GM18951 (cell line): ENCODE measurements around the gene SEMA4F.

ENCODE experiments used
- POLR2A ChIP-seq: IDR thresholded peaks from 4 replicates; pipeline ENCODE4 v1.6.1; 2011; ENCODE audit warnings: mild to moderate bottlenecking; ENCODE audit not compliant: insufficient read length, insufficient read depth; ENCODE audit errors: extremely low read depth
- in situ Hi-C: fragments of 300-500 bp; cut with MboI; formaldehyde crosslinking; loops from one replicate; pipeline ENCODE4 v1.12.0; 2022; ENCODE audit warnings: low sequenced_read_pairs, mixed read lengths, inconsistent platforms; ENCODE audit not compliant: unreplicated experiment

The SEMA4F gene

DNA sequence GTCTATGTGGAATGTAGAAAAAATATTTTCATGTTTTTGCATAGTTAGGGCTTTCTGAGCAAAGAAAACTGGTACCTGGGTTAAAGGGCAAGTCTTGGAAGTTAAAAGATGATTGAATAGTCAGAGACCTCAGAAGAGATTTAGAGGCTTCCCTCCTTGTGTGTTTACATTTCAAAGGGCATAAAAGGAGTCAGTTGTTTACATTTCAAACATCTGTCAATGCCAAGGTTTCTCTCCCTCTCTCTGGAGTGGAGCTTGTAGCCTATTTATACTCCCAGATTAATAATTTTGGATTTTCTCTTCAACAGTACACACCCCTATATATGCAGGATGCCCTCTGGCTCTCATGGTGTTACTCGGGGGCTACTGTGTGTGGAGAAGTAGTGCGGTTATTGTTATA is 14.5 kb upstream of the SEMA4F start:
- TF ChIP-seq POLR2A: no peak
- in situ Hi-C loops: no loop called here

DNA sequence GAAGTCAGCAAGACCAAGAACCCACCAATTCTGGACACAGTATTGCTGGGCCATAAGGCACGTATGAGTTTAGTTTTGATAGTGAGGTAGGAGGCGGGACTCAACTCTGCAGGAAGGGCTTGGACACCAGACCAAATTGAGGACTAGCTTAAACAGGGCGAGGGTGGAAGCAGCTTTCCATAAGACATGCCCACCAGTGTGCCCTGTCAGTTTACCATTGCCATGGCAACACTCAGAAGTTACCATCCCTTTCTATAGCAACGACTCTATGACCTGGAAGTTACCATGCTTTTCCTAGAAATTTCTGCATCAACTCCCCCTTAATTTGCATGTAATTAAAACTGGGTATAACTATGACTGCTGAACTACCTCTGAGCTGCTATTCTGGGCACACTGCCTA is 8.7 kb upstream of the SEMA4F start:
- TF ChIP-seq POLR2A: no peak
- in situ Hi-C loops: no loop called here

DNA sequence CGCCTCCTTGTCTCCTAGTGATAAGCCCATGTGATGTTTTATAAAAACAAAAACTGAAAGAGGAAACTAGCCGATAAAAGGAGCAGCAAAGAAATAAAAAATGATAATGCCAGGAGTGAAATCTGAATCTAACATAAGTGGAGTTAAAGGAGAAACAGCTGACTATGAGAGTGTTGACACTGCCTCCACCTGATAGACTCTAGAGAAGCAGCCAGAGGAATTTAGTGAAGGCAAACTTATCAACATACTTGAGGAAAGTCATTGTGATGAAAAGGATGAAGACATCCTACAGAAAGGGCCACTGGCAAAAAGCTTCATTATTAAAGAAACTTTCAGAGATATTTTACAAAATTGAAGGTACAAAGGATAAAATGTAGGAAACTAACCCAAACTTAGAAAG is 7.8 kb upstream of the SEMA4F start:
- in situ Hi-C loops: no loop called here
- no peak for TF ChIP-seq POLR2A

DNA sequence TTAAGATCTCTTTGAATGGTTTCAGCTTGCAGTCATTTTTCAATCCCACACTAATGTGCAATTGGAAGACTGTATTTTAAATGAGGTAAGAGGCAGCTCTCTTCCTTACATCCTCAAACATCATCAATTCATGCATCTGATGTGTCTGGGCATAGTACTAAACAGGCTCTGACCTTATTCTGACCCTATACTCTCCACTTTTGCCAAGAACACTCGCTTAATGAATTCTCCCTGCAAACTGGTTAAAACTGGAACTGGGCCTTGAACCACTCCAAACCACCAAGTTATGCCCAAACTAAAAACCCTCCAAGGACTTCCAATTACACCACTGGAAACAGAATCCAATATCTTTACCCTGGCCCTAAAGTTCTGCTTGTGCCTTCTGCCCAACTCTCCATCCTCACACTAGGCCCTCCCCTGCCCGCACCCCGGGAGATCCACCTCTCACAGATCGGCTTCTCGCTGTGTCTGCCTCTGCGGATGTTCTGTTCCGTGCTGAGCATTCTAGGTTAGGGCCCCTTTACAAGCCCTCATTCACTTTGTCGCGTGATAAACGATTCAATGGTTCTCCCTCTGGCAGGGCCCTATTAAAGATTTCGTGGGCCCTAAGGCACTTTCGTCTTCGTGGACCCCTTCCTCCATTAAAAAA is 7.1 kb upstream of the SEMA4F start:
- no peak for TF ChIP-seq POLR2A
- in situ Hi-C loops: no loop called here

DNA sequence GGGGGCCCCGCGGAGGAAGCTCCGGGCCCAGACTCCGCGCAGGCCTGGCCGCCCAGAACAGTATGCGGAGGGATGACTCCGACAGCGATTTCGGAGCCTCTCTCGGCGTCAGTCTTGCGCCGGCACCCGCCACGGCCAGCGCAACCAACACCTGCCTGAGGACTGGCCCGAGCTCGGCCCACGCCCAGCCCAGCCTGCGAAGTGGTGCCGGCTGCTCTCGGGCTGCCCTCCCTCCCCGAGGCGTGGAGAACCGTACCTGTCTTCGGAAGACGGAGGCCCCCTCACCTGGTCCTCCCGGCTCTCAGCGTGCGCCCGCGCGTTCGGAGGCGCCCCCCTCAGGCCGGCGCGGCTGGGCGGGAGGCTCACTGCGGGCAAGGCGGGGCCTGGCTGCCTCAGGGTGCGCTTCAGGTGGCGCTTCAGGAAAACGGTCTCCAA is 6.0 kb upstream of the SEMA4F start, which contains the start of gene M1AP:
Gene M1AP, minus strand, starts transcription at position 322 of the 435 bp plus-strand sequence. CDS start 8,055 bp downstream, outside the sequence.
- in situ Hi-C loops: no loop called here
- no peak for TF ChIP-seq POLR2A

DNA sequence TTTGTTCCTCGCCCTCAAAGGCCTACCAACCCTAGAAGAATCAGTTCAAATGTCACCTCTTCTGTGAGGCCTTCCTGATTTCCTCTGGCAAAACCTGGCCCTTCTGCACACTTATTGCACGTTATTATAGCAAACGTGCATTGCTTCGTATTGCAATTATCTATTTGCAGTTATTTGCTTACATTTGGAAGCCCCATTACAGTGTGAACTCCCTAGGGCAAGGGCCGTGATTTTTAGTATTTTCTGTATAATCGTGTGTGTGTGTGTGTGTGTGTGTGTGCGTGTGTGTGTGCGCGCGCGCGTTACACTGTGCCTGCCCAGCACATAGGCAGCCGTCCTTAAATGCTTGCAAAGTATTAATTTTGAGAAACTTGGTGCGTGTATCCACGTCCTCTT is 460 bp upstream of the SEMA4F start:
- no peak for TF ChIP-seq POLR2A
- in situ Hi-C loops: no loop called here

DNA sequence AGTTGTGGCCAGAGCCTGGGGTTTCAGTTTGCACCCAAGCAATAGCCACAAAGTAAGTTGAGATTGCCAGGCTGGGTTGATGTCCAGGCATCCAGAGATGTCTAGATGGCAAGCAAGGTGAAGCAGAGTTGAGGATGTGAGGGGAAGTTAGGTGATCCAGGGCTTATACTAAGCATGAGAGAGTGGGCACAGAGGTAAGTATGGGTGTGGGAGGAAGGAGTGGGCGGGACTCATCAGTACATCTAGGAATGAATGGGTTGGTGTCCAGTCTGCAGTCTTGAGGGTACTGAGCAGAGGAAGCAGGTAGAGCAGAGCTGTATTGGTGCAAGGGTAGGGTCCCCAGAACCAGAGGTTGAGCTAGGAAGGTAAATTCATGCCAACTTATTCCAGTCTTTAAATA is 1.5 kb downstream of the SEMA4F start:
- in situ Hi-C loops: no loop called here
- TF ChIP-seq POLR2A: no peak

DNA sequence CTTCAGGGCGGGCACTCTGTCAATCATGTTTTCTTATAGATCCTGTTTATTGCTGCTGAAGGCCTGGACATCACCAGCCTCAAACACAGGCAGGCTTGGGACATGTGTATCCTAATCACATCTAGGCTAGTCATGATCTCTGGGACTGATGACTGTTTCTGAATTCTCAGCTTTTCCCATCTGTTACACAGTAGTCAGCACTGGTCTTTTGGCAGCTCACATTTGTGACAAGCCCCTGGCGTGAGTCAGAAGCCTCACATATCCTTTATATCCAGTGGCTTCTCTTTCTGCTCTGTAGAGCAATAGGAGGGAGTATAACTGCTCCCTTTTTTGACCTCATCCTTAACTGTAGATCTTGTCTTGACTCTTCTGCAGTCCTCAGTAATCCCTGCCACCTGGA is 4.5 kb downstream of the SEMA4F start:
- TF ChIP-seq POLR2A: no peak
- in situ Hi-C loops: no loop called here

DNA sequence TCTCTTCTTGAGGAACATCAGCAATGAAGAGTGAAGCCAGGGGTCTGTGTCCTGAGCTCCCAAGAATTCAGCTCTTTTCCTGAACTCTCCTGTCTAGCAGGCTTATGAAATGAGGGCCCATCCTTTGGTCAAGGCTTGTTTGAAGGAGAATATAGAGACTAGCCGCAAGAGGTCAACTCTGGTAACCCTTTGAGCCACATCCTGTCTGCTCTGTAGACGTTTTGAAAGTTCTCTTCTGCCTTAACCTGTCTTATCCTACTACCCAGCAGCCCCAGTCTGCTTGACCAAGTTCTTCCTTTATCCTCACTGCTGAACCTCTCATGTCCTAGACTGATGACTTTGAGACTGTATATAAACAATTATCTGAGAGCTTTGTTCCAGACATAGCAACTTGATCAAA is 5.4 kb downstream of the SEMA4F start:
- TF ChIP-seq POLR2A: no peak
- in situ Hi-C loops: no loop called here

DNA sequence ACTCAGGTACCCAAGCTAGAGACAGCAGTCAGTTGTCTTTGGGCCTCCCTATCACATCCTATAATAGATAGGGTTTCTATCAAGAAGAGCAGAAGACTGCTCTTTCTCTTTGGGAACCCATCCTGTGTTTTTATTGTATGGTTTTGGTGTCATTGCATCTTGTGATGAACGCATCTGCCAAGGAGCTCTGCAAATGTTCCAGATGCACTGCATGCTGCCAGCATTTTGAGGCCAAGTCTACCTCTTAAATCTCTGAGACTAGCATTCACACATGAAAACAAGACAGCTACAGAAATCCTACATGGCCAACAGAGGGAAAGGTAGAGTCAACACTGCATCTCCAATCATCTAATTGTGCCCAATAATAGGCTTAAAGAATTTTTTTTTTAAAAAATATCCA is 14.0 kb downstream of the SEMA4F start:
- no peak for TF ChIP-seq POLR2A

DNA sequence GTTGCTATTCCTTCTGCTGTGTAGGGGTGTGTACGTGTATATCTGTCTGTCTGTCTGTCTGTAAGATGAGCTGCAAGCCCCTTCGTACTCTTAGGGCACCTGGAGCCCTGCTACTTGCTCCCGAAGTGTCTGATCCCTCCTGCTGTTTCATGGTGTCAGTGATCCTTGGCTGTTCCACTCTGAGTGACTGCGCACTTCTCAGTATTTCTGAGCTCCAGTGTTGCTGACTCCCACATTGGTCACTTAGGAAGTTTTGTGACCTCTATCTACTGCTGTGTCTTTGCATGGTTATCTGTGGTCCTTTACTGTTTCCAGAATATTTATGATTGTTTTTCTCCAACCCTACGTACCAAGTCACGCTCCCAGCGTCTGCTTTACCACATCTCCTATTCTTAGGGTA is 16.2 kb downstream of the SEMA4F start:
- TF ChIP-seq POLR2A: no peak
- in situ Hi-C loops: no loop called here

More for the DNA sequence above, 14.0 kb downstream of the SEMA4F start:
- in situ Hi-C loops: no loop called here

DNA sequence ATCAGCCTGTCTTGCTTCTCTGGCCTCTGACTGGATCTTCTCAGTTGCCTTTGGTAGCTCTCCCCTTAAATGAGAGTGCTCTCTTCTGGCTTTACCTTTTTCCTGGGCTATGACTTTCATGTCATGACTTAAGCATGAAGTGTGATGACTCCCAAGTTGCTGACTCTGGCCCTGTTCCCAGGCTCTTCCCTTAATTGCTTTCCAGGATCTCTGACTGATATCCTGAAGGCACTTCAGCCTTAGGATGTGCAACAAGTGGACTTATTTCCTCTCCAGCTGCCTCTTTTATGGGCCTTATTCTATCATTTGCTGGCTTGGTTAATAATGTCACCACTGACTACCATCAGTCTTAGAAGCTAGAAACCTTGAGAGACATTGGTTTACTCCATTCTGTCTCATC is 17.4 kb downstream of the SEMA4F start:
- no peak for TF ChIP-seq POLR2A
- in situ Hi-C loops: no loop called here

DNA sequence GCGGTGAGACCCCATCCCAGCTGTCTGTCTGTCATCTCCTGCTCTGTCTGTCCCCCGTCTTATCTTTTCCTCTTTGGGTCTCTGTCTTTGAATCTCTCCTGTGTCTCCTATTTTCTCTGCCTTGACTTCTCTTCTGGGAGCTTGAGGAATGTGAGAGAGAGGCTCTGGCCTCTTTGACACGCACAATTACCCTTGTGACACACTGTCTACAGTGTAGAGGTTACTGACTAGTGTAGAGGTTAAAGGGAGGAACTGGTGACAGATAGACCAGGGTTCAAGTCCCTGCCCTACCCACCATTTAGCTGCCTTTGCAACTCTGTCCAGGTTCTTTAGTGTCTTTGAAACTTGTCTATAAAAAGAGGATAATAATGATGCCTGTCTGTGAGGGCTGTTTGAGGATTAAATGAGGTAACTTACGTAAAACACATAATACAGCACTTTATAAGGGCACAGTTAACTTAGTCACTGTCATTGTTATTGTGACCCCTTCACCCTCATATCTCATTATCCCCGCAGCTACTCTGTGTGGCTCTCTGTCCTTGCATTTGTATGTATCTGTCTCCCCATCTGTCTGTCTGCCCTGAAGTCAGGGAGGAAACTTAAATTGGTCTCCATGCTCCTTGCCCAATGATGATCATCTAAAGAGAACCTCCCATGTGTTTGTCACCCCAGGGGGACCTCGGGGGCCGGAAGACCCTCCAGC is 19.9 kb downstream of the SEMA4F start:
- in situ Hi-C loops: no loop called here
- no peak for TF ChIP-seq POLR2A

DNA sequence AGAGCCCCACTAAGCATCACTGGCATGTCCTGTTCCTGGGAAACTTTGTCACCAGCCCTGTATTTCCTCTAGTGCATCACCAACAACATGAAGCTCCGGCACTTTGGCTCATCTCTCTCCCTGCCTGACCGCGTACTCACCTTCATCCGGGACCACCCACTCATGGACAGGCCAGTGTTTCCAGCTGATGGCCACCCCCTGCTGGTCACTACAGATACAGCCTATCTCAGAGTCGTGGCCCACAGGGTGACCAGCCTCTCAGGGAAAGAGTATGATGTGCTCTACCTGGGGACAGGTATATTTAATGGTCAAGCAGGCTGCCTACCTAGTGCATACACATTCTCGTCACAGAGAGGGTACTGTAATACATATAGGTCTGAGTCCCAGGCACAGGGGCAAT is 21.0 kb downstream of the SEMA4F start:
- in situ Hi-C loops: no loop called here

More for the DNA sequence above, 21.0 kb downstream of the SEMA4F start:
- TF ChIP-seq POLR2A: no peak
